ENCODE measurements around the gene GLS2.

Gene GLS2

GRCh38 chr12:56448860-56449621 is 38.9 kb downstream of the GLS2 start, which contains the start of gene TIMELESS:
Gene TIMELESS, minus strand, starts transcription at chr12:56449426. Its CDS starts 15,256 bp downstream, at chr12:56434170.
- TF ChIP-seq SIN3A (IDR thresholded peaks at IDR 0.05; ENCODE audit: borderline replicate concordance, insufficient read depth, low read length): peak; percentile 86; the same call in 1 of the 2 replicates
- TF ChIP-seq POLR2AphosphoS5 (IDR thresholded peaks at IDR 0.05; ENCODE audit: low read depth, low read length): peak; percentile 98
- peak in 1 of 2 experiments; percentile 8; a peak in 1 of 4 replicates for TF ChIP-seq REST (IDR thresholded peaks at IDR 0.05; ENCODE audit: insufficient read depth in 1 of 2, low read depth in 2 of 2, low read length in 2 of 2)
- 0 out of 2 replicates have a peak, but pooled peaks have one; percentile 45 for TF ChIP-seq TAF1 (IDR thresholded peaks at IDR 0.05; ENCODE audit: borderline replicate concordance, insufficient read depth, low read length)
- peak; percentile 18 for TF ChIP-seq FOXP2 (optimal IDR thresholded peaks at IDR 0.05; ENCODE audit: borderline replicate concordance, extremely low read depth, extremely low read length, insufficient read depth)

GRCh38 chr12:56437430-56438176 is 50.4 kb downstream of the GLS2 start:
- TF ChIP-seq FOXP2 (optimal IDR thresholded peaks at IDR 0.05; ENCODE audit: borderline replicate concordance, extremely low read depth, extremely low read length, insufficient read depth) (no peak), POLR2AphosphoS5 (IDR thresholded peaks at IDR 0.05; ENCODE audit: low read depth, low read length) (no peak), REST (IDR thresholded peaks at IDR 0.05; ENCODE audit: insufficient read depth in 1 of 2, low read depth in 2 of 2, low read length in 2 of 2) (no peak), SIN3A (IDR thresholded peaks at IDR 0.05; ENCODE audit: borderline replicate concordance, insufficient read depth, low read length) (no peak), TAF1 (IDR thresholded peaks at IDR 0.05; ENCODE audit: borderline replicate concordance, insufficient read depth, low read length) (no peak)

GRCh38 chr12:56434828-56435227 is 53.1 kb downstream of the GLS2 start:
- no peak for TF ChIP-seq POLR2AphosphoS5 (IDR thresholded peaks at IDR 0.05; ENCODE audit: low read depth, low read length)
- no peak for TF ChIP-seq FOXP2 (optimal IDR thresholded peaks at IDR 0.05; ENCODE audit: borderline replicate concordance, extremely low read depth, extremely low read length, insufficient read depth)
- no peak for TF ChIP-seq REST (IDR thresholded peaks at IDR 0.05; ENCODE audit: insufficient read depth in 1 of 2, low read depth in 2 of 2, low read length in 2 of 2)
- no peak for TF ChIP-seq TAF1 (IDR thresholded peaks at IDR 0.05; ENCODE audit: borderline replicate concordance, insufficient read depth, low read length)
- no peak for TF ChIP-seq SIN3A (IDR thresholded peaks at IDR 0.05; ENCODE audit: borderline replicate concordance, insufficient read depth, low read length)

DNA sequence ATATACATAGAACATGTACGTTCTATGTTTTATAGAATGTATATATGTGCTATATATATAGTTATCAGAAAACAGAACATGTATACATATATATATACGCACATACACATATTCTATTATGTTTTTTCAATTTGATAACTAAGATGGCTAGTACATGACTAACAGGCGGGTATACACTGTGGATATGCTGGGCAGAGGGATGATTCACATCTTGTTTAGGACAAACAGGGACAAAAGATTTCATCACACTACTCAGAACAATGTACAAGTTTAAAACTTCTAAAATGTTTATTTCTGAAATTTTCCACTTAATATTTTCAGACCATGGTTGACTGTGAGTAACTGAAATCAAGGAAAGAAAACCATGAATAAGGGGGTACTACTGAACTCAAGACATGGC is 56.1 kb downstream of the GLS2 start:
- no peak for TF ChIP-seq REST (IDR thresholded peaks at IDR 0.05; ENCODE audit: insufficient read depth in 1 of 2, low read depth in 2 of 2, low read length in 2 of 2)
- TF ChIP-seq FOXP2 (optimal IDR thresholded peaks at IDR 0.05; ENCODE audit: borderline replicate concordance, extremely low read depth, extremely low read length, insufficient read depth): no peak
- TF ChIP-seq POLR2AphosphoS5 (IDR thresholded peaks at IDR 0.05; ENCODE audit: low read depth, low read length): no peak
- TF ChIP-seq SIN3A (IDR thresholded peaks at IDR 0.05; ENCODE audit: borderline replicate concordance, insufficient read depth, low read length): no peak
- TF ChIP-seq TAF1 (IDR thresholded peaks at IDR 0.05; ENCODE audit: borderline replicate concordance, insufficient read depth, low read length): no peak

Measured in PFSK-1 (cell line).